LNCAP (cell line): ENCODE results near the gene PAGE2.

Experiments used
- TF ChIP-seq, protein P1 (sequence below): fragments of 450-650 bp; IDR thresholded peaks from 2 replicates; pipeline ENCODE4 v1.5.1; 2017; ENCODE audit warnings: mild to moderate bottlenecking

Gene PAGE2, protein sequence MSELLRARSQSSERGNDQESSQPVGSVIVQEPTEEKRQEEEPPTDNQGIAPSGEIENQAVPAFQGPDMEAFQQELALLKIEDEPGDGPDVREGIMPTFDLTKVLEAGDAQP

DNA sequence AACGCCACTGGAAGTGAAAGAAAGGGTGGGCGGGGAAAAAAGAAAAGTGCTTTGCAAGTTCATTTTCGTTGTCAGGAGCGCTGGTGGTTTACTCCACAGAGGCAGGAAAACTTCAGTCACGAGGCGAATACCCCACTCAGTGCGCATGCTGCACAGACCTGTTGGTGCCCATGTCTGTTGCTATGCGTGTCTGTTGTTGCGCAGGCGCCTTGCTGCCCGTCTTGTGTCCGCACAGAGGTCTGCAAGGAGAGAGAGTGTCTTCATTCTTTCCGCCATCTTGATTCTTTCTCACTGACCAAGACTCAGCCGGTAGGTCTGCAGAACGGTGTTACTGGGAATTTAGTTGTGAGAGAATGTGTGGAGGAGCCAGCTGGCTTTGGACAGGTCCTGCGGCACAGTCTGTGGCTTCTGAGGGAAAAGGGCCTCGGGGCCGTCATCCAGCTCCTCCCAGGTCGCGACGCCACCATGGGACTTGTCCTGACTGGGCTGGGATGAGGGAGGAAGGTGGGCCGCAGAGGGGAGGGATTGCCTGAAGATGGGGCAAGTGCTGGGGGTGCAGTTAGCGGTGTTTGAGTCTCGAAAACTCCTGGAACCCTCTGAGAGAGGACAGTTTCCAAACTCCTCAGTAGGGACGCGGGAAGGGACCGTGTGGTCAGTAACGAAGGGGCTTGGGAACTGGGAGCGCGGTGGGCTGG, at the start of gene PAGE2:
Gene PAGE2 (plus strand): TSS at position 224 of the 695 bp plus-strand sequence. CDS start 1,003 bp downstream, outside the sequence.
- TF ChIP-seq, protein P1, sequence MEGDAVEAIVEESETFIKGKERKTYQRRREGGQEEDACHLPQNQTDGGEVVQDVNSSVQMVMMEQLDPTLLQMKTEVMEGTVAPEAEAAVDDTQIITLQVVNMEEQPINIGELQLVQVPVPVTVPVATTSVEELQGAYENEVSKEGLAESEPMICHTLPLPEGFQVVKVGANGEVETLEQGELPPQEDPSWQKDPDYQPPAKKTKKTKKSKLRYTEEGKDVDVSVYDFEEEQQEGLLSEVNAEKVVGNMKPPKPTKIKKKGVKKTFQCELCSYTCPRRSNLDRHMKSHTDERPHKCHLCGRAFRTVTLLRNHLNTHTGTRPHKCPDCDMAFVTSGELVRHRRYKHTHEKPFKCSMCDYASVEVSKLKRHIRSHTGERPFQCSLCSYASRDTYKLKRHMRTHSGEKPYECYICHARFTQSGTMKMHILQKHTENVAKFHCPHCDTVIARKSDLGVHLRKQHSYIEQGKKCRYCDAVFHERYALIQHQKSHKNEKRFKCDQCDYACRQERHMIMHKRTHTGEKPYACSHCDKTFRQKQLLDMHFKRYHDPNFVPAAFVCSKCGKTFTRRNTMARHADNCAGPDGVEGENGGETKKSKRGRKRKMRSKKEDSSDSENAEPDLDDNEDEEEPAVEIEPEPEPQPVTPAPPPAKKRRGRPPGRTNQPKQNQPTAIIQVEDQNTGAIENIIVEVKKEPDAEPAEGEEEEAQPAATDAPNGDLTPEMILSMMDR, result no peak

DNA sequence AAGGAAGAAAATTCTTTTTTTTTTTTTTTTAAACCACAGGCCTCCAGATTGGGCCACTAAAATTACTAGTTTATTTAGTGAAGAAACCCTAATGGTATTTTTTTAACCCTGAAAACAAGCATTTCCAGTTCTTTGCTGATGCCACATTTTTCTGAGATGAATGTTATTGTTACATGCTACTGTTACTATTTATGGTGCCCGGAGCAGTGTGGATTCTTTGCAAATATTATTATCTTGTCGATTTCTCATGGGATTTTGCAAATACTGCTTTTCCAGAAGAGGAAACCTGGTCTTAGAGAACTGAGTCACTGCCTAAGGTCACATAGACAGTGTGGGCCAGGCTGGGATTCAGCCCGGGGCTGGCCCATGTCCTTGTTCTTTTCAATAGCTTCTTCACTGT, 49.3 kb upstream of the PAGE2 start:
- TF ChIP-seq, protein P1, result no peak

DNA sequence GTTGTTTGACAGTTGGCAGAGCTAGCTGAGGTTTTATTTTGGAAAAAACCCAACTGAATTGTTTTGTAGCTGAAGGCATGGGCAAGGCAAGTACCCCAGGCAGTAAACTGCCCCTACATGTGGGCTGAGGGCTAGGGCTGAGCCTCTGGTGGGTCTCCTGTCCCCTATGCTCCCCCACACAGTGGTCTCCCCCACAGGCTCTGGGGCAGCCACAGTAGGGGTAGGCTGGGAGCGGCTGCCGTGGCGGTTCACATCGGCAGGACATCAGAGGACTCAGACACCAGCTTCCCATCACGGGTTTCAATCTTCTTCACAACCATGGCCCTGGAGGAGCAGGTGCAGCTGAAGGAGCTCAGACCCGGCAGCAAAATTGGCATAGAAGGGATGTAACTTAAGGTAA, 47.3 kb upstream of the PAGE2 start:
- TF ChIP-seq, protein P1, result no peak

DNA sequence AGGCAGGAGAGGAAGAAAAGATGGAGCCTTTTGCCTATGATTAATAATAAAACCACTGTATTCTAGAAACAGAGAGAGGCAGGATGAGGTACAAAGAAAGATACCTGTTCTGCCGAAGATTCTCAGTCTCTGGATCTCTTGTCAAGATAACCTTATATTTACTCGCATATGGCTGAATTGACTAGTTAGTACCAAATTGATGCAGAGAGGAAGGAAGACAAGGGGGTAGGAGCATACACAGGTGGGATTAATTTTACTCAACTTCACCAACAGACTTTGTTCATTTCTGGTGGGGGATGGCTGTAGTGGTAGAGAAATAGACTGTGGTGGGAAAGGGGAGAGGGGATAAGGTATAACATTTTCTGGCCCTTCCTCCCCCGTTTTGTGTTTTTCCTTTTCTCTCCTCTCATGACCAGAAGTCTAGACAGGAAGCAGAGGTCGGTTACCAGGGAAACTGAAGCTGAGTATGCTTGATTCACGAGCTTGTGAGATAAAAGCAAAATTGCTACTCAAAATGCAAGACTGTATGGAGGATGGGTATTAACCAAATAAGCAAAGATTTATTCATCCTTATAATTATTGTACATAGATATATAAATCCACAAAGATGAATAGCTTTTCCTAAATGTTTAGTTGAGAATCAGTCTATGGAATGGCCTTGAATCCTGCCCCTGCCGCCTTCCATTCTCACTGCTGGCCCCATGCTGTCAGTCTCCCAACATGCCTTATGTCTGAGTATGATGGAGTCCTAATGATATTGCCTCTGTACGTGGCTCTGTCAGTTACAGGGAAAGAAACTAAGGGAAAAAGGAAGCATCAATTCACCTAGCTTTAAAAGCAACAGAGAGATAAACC, 31.8 kb upstream of the PAGE2 start:
- TF ChIP-seq, protein P1, result no peak

DNA sequence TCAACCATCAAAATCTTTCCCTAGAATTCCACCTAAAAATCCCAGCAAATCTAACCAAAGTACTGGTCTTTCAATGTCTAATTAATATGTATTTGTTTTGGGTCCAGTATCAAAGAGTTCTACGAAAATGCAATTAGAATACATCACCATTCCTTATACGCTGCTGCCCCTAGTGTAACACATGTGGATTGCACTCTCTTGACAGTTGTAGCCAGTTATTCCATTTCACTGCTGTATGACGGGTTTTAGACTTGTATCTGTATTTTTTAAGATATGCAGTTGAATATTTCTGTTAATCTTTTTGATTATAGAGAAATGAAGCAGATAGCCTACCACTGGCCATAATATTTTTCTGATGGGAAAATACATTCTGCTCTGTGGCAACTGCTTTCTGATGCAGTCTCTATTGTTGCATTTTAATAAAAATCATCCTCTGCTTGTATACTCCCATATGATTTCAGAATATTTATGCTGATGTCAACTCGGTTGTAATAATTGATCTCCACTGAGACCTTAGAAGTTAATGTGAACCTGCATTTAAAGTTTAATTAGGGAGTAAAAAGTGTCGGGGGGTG, 31.1 kb upstream of the PAGE2 start:
- TF ChIP-seq, protein P1, result peak; percentile 68

DNA sequence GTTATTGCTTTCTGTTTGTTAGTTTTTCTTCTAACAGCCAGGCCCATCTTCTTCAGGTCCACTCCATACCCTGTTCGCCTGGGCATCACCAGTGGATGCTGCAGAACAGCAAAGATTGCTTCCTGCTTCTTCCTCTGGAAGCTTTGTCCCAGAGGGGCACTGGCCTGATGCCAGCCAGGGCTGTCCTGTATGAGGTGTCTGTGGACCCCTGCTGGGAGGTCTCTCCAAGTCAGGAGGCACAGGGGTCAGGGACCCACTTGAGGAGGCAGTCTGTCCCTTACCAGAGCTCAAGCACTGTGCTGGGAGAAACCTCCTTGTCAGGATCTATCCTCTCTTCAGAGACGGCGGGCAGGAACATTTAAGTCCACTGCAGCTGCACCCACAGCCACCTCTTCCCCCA, 16.5 kb upstream of the PAGE2 start:
- TF ChIP-seq, protein P1, result no peak

DNA sequence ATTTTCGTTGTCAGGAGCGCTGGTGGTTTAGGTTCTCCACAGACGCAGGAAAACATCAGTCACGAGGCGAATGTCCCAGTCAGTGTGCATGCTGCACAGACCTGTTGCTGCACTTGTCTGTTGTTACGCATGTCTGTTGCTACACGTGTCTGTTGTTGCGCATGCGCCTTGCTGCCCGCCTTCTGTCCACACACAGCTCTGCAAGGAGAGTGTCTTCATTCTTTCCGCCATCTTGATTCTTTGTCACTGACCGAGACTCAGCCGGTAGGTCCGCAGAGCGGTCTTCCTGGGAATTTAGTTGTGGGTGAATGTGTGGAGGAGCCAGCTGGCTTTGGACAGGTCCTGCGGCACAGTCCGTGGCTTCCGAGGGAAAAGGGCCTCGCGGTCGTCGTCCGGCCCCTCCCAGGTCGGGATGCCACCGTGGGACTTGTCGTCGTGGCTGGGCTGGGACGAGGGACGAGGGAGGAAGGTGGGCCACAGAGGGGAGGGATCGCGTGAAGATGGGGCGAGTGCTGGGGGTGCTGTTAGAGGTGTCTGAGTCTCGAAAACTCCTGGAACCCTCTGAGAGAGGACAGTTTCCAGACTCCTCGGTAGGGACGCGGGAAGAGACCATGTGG, 13.9 kb upstream of the PAGE2 start, which contains the start of gene PAGE2B:
Gene PAGE2B (plus strand): TSS at position 180 of the 617 bp plus-strand sequence. CDS start 1,012 bp downstream, outside the sequence.
- TF ChIP-seq, protein P1, result no peak
